GM18868 (cell line): Measurements from ENCODE around the gene SLC18B1.

Experiments used
- ATAC-seq: cut with Tn5 transposase; IDR thresholded peaks from one replicate; pipeline ENCODE4 v1.9.1; 2021; ENCODE audit warnings: mild to moderate bottlenecking, moderate library complexity; ENCODE audit not compliant: unreplicated experiment

Gene SLC18B1

DNA sequence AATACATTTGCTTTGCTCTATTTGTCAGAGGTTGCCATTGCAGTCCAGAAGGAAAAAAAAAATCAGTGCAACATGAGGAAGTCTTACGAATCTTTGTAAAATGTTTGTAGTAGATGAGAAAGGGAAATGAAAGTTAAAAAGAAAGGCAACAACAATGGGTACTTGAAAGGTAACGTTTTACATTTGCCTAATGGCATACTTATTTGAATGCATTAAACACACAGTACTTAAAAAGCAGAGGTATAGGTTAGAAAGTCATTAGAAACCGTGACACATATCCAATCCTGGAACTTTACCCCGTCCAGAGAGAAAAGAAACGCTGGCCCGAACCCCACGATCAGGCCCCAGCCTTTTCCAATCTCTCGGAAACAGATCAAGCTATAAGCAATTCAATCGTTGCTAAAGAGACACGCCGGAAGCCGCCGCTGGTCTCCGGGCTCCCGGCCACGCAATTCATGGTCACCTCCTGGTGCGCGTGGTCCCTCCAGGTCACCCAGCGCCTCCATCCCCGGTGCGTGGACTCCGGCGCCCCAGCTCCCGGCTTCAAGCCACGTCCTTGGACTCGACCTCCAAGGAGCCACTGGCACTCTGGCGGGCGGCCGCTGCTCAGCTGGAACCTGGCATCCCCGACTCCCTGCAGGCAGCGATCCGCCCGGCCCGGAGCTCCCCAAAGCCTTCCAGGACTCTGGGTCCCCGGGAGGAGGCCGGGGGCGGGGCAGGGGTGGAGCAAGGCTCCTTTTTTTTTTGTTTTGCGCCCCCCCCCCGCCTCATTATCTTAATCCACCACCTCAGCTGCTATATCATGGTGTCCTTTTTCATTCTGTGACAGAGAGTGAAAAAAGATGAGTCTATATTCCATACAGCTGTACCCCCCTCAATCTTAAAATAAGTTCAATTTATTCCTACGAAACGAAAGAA, at the start of gene SLC18B1:
TSS of gene SLC18B1 (minus strand) at position 687 of the 918 bp plus-strand sequence. CDS start at position 506, 181 bp downstream.
- peak; percentile 46 for ATAC-seq

DNA sequence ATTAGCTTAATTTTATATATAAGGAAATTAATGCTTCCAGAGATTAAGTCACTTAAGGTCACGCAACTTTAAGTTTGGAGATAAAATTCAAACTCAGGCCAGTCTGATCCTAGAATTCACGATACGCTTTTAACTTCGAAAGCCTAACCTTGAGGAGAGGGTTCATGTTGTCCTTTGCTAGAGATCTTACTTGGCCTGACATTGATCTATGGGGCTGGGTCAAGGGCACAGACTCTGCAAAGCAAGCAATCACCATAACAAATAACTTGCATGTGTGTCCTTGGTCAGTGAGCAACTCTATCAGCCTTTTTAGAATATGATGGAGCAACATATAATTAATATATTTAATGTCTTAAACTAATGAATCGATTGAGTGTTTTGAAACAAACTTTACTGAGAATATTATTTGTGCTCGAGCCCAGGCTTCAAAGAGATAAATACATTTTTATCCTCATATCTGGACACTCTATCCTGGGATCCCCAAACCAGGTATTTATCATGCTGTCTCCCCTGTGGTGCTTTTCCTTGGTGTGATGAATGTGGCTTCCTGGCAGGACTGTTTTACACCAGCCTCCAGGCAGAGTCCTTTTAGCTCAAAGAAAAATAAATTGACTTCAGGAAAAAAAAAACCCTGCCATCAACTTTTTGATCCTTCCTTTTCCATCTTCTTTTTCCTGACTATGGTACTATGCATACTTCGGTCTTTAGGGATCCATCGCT, 45.0 kb upstream of the SLC18B1 start:
- no peak for ATAC-seq

DNA sequence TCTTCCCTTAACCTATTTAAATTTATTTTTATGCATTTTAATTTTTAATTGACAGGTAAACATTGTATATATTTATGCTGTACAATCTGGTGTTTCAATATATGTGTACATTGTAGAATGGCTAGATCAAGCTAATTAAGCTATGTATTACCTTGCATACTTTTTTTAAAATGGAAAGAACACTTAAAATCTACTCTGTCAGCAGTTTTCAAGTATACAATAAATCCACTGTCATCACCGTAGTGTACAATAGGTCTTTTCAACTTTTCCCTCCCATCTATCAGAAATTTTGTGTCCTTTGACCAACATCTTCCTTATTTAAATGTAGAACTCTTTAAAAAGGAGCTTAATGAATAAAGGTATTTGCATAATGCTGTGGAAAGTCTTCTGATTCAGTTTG, 43.5 kb upstream of the SLC18B1 start:
- no peak for ATAC-seq

DNA sequence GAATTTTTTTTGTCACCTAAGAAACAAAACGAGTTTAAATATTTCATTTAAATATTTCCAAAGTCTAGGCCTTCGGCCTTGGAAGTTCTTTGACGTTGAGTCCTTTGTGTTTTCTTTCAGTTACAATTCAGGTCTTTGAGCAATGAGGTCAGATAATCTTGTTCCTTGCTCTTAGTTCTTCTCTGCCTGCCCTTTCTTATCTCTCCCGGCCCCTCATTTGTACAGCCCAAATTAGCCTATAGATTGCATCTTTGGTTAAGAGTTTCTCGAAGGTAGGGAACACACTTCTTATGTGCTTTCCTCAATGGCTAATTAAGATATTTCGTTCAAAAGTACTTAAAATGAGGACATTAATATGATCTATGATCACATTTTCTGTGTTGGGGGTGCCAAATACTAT, 34.5 kb upstream of the SLC18B1 start:
- no peak for ATAC-seq

DNA sequence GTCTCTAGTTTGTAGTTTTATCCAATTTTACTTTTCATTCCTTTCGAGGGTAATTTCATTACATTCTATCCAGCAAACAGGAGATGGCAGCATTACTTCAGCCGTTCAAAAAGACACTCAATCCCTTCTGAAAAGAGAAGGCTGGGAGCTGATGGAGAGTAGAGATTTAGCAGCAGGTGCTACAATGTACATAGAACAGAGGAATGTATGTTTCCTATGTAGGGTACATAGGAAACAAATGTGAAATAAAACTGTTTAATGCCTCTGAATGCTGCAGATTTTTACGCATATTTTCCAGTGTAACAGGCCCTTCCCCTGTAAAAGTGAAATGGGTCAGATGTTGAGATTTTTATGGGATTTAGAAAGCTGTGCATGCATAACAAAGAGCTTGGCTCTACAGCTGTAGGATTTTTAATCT, 31.9 kb upstream of the SLC18B1 start:
- peak; percentile 77 for ATAC-seq

DNA sequence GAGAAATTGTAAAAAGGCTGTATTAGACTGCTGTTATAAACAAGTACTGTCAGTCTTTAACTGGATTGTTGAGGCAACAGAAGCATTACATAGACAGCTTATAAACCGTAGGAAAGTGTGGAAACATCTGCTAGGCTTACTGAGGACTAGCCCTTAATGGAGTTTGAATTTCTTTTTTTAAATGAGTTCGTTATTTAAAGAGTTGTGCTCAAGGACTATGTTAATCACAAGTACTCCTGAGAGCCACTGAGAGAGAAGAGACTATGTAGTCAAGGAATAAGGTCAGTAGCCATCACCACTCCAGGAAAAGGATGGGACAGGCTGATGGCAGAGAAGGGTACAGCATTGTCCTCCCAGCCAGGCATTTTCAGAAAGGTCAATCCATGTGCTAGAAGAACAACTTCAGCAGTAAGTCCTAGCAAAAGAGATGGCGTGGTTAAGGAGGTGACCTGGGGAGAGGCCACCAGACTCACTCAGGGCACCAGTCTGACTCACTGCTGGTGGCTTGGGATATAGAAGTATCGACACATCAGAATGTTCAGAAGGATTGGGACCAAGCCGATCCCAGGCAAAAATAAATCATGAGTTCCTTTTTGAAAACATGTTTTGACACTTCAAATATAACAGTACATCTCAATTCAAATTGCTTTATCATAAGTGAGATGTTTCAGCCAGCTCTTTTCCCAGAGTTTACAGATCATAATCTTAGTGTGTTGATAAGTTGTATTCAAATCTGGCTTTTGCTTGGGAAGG, 22.4 kb upstream of the SLC18B1 start:
- no peak for ATAC-seq

DNA sequence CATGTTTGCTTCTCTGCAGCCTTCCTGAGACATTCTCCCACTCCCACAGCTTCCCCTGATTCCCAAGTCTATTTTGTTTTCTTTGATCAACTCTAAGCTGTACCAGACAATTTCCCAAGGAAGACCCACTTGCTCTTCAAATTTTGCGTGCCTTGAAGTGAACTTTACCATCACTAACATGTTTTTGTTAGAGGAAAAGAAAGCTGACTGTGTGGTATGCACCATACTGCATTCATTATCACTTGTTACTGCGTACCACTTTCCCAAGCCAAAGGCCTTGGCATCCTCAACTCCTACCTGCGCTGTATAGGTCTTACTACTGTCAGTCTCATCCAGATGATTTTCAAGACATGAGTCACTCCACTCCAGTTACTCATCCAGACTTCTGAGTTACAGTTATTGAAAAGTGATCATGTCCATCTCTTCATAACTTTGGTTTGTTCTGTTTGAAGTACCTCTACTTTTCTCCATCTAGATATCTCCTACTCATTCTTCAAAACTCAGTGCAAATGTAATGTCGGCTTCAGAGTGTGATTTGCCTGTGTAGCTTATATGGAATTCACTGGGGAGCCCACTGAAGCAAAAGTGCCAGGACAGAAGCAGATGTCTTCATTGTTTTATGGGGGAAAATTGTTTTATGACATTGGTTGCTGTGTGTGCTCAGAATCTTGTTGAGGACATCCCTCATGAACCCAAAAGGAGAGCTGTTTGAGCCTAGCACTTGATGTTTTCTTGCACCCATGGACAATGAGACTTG, 21.1 kb upstream of the SLC18B1 start:
- ATAC-seq, result no peak

DNA sequence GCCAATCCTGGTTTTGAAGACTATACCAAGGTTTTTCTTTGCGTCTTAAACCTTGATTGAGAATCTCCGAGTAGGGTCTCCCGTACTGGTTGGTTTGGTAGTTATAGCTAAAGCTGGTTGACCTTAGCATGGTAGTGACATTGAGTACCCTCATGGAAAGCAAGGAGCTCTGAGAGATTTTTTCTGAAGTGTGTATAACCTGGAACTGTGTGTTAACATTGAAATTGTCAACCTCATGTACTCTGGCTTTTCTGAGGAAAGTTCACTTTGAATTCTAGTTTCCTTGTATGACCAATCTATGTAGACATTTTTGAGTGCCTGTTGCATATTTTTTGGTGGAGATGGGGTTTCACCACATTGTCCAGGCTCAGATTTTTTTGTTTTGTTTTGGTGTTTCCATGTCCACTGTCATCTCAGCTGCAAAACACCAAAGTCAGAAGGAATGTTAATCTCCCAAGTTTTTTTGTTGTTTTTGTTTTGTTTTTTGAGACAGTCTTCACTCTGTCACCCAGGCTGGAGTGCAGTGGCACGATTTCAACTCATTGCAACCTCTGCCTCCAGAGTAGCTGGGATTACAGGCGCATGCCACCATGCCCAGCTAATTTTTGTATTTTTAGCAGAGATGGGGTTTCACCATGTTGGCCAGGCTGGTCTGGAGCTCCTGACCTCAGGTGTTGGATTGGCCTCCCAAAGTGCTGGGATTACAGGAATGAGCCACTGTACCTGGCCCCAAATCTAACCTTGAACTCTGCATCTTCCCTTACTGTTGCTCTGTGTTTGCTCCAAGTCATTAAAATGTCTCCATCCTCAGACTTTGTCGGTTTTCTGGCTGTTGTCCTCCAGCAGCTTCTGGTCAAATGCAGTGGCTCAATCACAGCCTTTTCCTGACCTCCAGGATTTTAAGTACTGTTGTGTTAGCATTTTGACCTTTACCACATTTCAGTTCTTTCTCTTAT, 20.2 kb upstream of the SLC18B1 start:
- ATAC-seq, result no peak

DNA sequence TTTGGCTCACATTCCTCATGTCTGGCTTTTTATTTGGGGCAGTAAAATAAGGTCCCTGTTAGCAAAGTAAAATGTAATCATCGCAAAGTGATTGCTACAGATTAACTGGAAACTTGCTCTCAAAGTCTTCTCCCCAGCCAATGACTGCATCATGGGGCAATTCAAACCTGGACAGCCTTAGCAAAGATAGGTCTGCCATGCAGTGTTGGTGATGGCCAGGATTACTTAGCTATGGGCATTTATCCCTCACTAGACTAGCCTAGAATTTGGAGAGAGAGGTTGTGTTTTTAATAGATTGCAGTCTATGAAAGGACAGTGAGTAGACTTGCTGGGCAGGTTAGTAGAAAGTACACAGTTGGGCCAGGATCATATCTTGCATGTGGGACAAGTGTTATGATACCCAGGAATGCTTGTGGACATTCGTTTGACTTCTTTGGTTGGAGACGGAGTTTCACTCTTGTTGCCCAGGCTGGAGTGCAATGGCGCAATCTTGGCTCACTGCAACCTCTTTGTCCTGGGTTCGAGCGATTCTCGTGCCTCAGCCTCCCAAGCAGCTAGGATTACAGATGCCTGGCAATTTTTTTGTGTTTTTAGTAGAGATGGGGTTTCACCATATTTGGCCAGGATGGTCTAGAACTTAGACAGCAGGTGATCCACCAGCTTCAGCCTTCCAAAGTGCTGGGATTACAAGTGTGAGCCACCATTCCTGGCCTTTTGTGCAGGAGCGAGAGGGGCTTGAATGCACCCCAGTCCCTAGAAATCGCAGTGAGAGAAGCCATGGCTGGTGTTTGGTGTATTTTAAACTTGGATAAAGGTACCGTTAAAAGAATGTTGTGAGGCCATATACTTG, 19.3 kb upstream of the SLC18B1 start:
- ATAC-seq, result no peak

DNA sequence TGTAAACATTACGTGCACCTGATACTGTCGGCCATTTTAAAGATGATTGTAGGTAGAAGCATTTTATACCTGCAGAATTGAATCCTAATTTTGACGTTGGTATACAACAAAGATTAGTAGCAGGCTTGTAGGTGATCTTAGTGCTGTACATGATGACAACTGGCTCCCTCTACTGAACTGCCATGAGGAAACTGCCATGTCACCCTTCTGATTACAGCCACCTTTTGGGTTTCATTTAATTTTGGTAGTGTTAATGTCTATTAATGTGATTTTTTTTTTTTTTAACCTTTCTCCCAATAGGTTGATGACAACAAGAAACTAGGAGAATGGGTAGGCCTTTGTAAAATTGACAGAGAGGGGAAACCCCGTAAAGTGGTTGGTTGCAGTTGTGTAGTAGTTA, 18.2 kb upstream of the SLC18B1 start:
- no peak for ATAC-seq

DNA sequence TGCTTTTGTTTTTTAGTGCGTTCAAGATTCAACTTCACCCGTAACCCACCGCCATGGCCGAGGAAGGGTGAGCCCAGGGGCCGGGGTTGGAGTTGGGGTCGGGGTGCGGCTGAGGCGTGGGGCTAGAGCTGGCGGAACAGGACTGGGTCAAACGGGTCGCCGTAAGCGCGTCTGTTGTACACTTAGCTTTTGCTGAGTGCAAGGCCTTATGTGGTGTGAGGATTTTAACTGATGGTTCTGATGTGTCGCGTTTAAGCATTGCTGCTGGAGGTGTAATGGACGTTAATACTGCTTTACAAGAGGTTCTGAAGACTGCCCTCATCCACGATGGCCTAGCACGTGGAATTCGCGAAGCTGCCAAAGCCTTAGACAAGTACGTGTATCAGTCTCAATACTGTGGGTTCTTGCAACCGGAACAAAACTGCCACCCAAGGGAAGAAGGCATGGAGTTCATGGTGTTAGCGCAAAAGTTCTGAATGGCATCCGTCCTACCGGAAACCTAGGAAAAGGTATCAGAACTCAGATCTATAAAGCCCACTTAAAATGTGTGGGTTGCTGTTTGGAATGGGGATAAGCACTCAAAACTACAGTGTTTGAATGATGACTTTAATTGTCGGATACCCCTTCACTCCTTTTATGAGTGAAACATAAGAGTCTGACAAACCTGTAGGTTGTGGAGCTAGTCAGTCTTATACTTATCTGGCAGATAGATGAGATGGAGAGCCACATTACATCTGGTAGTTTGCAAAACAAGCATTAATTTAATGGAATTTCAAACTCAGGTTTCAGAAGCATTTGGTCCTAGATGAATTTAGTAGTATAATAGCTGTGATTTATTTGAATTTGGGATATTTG, 16.5 kb upstream of the SLC18B1 start:
- peak; percentile 3 for ATAC-seq

DNA sequence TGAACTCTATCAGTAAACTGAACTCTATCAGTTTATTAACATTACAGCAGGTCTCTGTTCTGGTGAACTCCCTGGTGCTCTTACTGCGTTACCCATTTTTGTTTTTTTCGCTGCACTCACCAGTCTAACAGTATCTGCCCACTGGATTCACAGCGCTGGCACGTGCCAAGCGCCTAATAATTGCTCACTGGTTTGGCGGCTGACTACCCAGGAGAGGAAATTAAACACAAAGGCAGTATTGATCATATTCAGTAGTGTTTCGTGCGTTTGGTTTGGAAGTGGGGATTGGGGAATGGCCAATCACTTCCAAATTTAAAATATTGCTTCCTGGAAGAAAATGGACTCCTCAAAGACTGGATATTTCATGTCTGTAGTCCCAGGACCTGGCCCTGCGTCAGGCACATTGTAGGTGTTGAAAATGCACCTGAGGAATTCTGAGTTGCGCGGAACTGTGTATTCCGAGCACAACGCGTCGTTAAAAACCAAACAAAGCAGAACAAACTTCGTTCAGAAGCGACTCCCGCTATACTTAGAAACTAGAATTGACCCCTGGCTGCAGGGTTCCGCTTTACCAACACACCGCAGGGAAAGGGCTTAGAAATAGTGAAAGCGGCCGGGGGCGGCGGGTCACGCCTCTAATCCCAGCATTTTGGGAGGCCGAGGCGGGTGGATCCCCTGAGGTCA, 14.9 kb upstream of the SLC18B1 start:
- peak; percentile 33 for ATAC-seq

DNA sequence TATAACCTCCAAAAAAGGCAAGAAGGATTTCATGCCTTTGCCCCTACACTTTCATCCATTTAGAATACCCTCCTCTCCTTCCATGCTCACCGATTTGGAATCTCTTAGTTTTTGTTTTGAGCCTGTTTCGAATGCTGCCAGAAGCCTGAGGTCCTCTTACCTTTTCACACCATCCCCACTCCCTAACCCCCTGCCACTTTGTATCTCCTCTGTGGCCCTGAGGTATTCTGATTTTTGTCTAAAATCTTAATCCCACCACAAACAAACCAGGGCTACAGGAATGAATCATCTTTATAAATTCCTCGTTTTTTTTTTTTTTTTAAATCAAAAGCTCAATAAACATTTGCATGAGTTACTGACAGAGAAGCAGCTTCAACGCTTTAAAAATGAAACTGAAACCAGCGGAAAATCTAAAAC, 14.3 kb upstream of the SLC18B1 start:
- ATAC-seq, result peak; percentile 16

DNA sequence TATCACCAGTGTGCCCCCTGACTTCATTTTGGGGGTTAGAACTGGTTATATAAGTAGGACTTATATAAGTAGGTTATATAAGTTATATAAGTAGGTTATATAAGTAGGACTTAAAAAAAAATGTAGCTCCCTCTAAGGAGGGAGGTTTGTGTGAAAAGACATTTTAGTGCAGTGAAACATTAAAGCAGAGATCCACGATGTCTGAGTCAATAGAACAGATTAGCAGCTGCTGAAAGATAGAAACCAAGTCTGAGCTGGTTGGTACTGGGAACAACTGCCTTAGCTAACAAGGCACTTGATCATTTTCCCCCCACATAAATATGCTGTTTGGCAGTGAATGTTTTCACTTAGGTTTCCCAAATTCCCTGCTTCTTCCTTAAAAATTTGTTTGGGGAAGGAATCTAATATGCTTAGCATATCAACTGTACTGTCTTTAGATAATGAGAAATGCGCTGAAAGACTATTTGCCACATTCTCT, 13.9 kb upstream of the SLC18B1 start:
- no peak for ATAC-seq

DNA sequence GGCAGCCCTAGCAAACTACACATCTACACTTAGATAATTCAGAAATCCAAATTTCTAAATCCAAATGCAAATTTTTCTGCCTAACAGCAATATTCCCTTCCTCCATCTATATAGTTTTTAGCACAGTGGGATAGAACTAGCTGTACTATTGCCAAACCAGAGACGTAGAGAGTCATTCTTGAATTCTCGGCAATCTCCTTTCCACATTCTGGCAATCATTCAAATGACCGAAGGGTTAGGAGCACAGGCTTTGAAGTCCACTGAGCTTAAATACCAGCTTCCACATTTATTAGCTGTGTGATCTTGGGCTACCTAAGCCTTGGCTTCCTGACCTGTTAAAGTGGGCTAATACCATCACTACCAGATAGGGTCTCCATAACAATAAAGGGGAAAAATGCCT, 12.8 kb upstream of the SLC18B1 start:
- ATAC-seq, result no peak

DNA sequence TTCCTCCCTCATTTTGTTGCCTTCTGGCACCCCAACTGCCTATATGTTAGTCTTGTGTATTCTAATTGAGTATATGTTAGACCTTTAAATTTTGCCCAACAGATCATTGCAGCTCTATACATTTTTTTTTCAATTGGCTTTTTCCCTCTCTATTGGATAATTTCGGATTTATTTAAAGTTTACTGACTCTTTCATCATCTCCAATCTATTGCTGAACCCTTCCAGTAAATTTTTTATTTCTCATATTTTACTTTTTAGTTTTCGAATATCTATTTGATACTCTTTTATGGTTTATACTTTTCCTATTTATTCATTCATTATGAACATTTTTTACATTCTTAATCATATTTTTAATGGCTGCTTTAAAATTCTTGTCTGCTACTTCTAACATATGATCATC, 7.1 kb upstream of the SLC18B1 start:
- ATAC-seq, result no peak

DNA sequence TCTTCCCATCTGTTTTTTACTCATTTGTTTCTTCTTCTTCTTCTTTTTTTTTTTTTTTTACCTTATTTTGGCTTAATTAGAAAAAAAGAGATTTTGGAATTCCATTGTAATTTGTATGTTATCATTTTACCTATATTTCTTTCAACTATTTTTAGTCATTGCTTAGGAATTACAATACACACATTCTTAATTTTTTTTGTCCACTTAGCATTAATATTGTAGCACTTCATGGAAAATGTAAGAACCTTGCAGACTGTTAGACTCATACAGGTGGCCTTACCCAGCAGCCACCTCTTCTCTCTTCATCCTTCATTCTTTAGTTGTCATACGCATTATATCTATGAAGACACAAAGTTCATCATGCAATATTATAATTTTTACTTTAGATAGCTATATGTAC, 5.8 kb upstream of the SLC18B1 start:
- ATAC-seq, result no peak
